UCSD-AML1 (cell line): Measurements from ENCODE around the gene GTPBP10.

Experiments
- DNase-seq: peaks from one replicate; lab custom pipeline; 2025; ENCODE audit not compliant: unreplicated experiment; lab: John Stamatoyannopoulos, UW

Gene GTPBP10

DNA sequence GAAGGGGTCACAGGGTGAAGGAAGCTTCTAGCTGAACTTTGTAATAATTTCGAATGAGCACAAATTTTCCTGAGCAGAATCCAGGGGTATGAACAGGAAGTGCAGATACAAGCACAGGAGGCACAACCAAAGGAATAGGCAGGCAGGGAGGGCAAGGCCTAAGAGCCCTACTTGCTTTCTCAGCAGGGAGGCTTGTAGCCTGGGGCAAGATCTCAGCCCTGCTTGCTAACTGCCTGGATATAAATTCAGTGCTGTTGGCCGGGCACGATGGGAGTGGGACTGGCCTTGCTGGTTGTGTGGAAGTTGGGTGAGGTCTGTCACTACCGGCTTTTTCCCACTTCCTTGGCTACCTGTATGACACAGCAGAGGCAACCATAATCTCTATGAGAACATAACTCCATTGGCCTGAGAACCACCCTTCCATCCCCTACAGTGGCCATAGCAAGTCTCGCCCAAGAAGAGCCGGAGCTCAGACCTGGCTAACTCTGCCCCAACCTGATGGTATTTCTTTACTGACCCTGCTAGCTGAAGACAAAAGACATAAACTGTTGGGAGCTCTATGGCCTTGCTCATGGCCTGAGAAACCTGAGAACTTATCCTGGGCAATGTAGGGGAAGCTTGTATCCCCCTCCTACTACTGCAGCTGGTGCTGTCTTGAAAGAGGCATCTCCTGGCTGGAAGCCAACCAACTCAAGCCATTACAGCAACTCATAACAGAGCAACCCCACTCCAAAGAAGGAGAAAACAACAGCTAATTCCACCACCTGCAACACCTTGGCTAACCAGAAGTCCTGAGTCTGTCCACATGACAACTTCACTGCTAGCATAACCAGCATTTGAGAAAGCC, 84.3 kb downstream of the GTPBP10 start:
- no peak for DNase-seq

DNA sequence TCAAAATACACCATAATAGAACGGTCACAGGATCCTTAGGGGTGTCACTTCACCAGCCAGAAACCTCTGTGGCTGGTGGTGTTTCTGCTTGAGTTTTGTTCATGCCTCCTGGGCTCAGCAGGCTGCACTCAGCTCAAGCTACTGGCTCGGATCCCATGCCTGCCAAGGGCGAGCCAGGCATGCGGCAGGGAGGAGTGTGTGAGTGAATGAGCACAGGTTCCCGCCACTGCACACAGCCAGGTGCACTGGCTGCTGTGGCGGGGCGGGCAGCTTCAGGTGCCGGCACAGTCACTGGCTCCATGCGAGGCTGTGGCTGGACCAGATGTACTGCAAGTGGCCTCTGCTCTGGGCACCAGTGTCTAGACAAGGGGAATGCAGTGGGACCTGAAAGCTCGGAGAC, 86.2 kb downstream of the GTPBP10 start:
- no peak for DNase-seq

DNA sequence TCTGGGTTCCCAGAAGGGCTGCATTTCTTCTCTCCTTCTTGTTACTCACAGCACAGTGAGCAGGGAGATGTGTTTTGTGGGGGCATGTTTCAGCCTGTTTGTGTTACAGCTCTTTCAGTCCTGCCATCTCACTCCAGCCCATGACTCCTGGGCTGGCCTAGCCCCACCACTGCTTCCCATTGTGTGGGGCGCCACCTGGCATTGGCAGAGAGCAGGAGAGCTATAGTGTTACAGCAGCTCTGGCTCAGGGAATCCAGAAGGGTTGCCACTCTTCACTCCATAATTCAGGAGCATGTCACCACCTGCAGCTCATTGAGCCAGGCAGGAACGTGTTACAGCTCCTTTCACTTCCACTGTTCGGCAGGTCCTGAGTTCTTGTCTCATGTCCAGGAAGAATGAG, 86.7 kb downstream of the GTPBP10 start:
- DNase-seq, result no peak
